D341Med (cell line): ENCODE measurements around the gene TEX11.
"Not testable (repeated sequence)": the region's sequence is repeated elsewhere in the genome, so short reads cannot be mapped to it uniquely, and the experiment has no call there.

Source experiments
- DNase-seq: peaks from one replicate; pipeline ENCODE4 v3.0.0; 2012; ENCODE audit warnings: low spot score

TEX11 gene

GRCh38 chrX:70908541-70908940 lies at the start of gene TEX11:
Gene TEX11 (minus strand): TSS chrX:70908711. CDS start chrX:70907789, 922 bp downstream.
- no peak for DNase-seq

GRCh38 chrX:70954871-70955270 lies 46.4 kb upstream of the TEX11 start:
- no peak for DNase-seq

GRCh38 chrX:70924294-70924911 lies 15.9 kb upstream of the TEX11 start:
- DNase-seq: no peak

GRCh38 chrX:70922774-70923473 lies 14.4 kb upstream of the TEX11 start:
- DNase-seq: no peak

GRCh38 chrX:70921709-70922352 lies 13.3 kb upstream of the TEX11 start:
- no peak for DNase-seq

DNA sequence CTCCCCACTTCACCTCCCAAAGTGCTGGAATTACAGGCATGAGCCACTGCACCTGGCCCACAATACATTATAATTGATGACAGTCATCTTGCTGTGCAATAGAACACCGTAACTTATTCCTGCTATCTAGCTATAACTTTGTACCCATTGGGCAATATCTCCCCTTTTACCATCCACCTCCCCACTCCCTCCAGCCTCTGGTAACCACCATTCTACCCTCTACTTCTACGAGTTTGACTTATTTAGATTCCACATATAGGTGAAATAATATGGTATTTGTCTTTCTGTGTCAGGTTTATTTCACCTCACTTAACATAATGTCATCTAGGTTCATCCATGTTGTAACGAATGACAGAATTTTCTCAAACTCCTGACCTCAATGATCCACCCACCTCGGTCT lies 8.2 kb upstream of the TEX11 start:
- DNase-seq: no peak

GRCh38 chrX:70907900-70908299 lies 611 bp downstream of the TEX11 start:
- DNase-seq: no peak

DNA sequence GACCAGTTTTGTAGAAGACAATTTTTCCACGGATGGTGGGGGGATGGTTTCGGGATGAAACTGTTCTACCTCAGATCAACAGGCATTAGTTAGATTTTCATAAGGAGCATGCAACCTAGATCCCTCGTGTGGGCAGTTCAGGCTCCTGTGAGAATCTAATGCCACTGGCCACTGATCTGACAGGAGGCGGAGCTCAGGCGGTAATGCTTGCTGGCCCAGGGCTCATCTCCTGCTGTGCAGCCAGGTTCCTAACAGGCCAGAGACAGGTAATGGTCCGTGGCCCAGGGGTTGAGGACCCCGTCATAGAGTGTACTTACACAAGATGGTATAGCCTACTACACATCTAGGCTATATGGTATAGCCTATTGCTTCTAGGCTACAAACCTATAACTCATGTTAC lies 7.0 kb downstream of the TEX11 start:
- no peak for DNase-seq

DNA sequence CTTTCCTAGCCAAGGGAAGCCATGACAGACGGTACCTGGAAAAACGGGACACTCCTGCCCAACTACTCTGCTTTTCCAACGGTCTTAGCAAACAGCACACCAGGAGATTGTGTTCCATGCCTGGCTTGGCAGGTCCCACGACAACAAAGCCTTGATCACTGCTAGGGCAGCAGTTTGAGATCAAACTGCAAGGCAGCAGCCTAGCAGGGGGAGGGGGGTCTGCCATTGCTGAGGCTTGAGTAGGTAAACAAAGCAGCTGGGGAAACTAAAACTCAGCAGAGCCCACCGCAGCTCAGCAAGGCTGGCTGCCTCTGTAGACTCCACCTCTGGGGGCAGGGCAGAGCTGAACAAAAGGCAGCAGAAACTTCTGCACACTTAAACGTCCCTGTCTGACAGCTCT lies 18.1 kb downstream of the TEX11 start:
- DNase-seq: not testable (repeated sequence)

DNA sequence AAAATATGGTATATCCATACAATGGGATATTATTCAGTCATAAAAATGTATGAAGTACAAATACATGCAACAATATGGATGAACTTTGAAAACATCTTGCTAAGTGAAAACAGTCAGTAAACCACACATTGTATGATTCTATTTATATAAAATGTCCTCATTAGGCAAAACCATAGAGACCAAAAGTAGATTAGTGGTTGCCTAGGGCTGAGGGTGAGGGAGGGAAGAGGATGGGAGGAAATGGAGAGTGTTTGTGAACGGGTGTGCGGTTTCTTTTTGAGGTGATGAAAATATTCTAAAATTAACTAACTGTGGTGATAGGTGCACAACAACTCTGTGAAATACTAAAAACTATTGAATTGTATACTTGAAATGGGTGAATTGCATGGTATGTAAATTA lies 29.6 kb downstream of the TEX11 start:
- no peak for DNase-seq

DNA sequence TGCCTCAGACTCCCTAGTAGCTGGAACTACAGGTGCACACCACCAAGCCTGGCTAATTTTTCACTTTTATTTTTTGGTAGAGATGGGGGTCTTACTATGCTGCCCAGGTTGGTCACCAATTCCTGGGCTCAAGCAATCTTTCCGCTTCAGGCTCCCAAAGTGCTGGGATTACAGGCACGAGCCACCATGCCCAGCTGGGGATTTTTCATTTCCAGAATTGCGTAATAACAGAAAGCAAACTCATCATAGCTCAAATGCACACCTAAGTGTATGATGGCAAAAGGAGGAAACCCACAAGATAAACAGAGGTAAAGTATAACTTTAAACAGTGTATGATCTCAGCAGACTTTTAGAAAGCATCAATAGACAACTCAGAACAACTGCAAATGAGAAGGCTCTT lies 56.2 kb downstream of the TEX11 start:
- DNase-seq: no peak

DNA sequence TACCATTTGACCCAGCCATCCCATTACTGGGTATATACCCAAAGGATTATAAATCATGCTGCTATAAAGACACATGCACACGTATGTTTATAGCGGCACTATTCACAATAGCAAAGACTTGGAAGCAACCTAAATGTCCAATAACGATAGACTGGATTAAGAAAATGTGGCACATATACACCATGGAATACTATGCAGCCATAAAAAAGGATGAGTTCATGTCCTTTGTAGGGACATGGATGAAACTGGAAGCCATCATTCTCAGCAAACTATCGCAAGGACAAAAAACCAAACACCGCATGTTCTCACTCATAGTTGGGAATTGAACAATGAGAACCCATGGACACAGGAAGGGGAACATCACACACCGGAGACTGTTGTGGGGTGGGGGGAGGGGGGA lies 64.4 kb downstream of the TEX11 start:
- DNase-seq: not testable (repeated sequence)

GRCh38 chrX:70843620-70844019 lies 64.9 kb downstream of the TEX11 start:
- not testable (repeated sequence) for DNase-seq

GRCh38 chrX:70834589-70834988 lies 73.9 kb downstream of the TEX11 start:
- no peak for DNase-seq

DNA sequence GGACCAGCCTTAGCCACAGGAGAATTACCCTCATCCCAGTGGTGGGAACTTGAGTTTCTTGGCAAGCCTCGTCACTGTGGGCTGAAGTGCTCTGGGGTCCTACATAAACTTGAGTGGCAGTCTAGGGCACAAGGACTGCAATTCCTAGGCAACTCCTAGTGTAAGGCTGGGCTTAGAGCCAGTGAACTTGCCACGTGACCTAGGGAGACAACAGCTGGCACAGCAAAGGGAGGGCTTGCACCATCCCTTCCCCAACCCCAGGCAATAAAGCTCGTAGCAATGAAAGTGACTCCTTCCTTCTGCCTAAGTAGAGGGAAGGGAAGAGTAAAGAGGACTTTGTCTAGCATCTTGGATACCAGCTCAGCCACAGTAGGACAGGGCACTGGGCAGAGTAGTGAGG lies 81.8 kb downstream of the TEX11 start:
- DNase-seq: no peak

DNA sequence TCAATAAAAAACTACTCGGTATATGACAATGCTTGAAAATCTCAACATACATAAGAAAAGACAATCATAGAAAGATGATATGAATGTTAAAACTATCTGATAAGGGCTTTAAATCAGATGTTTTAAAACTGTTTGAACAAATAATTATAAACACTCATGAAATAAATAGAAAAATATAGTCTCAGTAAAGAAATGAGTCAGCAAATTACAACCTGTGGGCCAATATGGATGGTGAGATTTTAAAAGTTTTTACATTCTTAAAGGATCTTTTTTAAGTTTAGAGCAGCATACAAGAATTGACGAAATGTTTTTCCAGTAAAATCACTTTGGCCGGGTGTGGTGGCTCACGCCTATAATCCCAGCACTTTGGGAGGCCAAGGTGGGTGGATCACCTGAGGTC lies 83.1 kb downstream of the TEX11 start:
- no peak for DNase-seq

DNA sequence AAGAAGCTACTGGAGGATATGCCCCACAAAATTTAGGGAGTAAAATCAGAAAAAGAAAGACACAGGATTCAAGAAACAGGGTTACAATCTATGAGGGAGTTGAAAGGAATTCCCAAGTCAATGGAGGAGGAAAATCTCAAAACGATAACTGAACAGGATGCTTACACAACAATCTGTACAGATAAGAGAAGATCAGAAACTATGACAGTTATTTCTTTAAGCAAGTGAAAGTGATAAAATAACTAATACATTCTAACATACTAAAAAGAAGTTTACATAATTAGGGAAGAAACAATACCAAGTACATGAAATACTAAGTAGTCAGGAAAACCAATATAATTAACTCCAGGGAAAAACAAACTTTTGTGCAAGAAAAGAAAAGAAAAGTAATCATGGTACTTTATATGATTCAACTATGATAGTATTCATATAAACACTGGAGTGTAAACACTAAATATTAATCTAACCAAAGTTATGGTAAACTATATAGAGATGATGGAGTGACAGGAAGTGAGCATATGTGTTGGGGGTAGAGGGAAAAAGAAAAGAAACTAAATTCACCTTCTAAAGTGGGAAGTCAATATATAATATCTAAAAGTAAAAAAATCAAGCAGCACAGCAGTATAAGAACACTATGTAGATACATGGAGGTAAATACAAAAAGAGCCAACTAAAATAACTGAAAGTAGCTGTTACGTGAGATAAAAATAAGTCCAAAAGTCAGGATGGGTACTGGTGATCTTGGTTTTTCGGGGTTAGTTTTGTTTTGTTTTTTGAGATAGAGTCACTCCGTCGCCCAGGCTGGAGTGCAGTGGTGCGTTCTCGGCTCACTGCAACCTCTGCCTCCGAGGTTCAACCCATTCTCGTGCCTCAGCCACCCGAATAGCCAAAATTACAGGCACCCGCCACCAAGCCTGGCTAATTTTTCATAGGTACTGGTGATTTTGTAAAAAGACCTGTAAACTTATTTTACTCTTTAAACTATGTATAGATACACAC lies 99.3 kb downstream of the TEX11 start:
- DNase-seq: no peak

DNA sequence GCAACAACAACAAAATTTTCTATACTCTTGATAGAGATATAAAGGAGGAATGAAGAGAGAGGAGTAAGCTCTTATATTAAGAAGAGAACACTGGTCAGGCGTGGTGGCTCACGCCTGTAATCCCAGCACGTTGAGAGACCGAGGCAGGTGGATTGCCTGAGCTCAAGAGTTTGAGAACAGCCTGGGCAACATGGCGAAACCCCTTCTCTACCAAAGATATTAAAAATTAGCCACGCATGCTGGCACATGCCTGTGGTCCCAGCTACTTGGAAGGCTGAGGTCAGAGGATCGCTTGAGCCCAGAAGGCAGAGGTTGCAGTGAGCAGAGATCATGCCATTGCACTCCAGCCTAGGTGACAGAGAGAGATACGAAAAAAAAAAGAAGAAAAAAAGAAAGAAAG lies 102.4 kb downstream of the TEX11 start:
- DNase-seq: no peak

DNA sequence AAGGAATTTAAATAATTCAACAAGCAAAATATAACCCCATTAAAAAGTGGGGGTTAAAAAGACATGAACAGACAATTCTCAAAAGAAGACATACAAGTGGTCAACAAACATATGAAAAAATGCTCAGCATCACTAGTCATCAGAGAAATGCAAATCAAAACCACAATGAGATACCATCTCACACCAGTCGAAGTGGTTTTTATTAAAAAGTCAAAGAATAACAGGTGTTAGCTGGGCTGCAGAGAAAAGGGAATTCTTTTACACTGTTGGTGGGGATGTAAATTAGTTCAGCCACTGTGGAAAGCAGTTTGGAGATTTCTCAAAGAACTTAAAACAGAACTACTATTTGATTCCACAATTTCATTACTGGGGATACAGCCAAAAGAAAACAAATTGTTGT lies 111.8 kb downstream of the TEX11 start:
- not testable (repeated sequence) for DNase-seq

DNA sequence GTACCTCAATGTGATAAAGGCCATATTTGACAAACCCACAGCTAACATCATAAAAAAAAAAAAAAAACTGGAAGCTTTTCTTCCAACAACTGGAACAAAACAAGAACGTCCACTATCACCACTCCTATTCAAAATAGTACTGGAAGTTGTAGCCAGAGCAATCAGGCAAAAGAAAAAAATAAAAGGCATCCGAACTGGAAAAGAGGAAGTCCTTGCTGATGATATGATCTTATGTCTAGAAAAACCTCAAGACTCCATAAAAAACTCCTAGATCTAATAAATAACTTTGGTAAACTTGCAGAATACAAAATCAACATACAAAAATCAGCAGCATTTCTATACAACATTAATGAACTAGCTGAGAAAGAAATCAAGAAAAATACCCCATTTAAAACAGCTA lies 134.3 kb downstream of the TEX11 start:
- DNase-seq: no peak

DNA sequence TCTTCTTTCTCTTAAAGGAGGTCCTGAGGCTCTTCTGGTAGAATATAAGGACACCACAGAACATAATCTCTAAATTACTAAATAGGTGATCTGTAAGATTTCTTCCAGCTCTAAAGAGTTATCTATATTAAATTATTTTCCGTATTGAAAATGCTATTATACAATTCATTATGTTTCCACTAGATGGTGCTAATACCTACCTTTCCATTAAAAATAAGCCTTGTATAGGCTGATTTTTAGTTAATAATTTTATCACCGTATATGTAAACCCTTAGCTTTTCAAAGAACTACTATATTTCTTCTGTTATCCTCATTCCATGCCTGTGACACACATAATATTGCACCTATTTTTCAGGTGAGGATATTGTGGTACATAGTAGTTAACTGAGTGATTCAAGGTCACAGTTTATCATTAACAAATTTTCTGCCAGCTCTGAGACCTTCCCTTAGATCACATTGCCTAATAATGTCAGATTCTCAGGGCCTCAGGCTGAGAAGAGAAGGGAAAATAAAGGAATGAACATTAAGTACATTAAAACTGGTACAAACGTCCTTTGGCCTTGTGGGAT lies 138.8 kb downstream of the TEX11 start:
- DNase-seq: no peak

DNA sequence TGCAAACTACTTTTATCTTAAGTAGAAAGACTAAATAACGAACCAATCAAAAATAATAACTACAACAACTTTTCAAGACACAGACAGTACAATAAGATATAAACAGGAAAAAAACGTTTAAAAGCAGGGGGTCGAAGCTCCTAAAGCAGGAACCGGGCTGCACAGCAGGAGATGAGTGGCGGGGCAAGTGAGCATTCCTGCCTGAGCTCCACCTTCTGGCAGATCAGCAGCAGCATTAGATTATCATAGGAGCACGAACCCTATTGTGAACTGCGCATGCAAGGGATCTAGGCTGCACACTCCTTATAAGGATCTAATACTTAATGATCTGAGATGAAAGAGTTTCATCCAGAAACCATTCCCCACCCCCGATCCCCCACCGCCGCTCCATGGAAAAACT lies 146.2 kb downstream of the TEX11 start:
- no peak for DNase-seq
